ENCODE measurements around the gene TSC1. TPM values are rescaled to one million over a fixed set of nuclear protein-coding genes. Genes with fewer than 3 reads are reported as not detected.

Gene TSC1
- total RNA-seq, 1 experiment from 2014 or later: 59.2 TPM

DNA sequence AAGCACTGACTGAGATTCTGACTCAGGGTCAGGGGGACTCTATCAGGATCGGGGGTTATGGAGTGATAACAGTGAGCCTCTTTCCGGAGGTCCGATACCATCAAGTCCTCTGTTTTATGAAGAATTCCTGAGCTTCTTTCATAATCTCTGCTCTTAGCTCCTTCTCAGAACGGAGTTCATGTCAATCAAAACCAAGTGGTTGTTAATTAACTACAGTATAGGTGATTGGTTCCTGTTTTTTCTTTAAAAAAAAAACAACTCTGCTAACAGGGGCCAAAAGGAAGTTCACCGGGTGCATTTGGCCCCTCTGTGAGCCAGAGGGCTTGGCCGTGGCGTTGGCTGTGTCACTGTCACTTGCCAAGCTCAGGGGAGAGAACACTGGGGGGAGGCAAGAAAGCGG, 38.0 kb upstream of the TSC1 start:
- no peak overlapping the region for H3K4me2 ChIP-seq (ENCODE audit: low read depth, low read length, poor library complexity, severe bottlenecking)
- no peaks in the 10 kb centered on the region for H3K27me3 ChIP-seq (ENCODE audit: low read length)
- H3K79me2 ChIP-seq (ENCODE audit: low read length): no peaks in the 10 kb centered on the region
- no peak overlapping the region for H3K27ac ChIP-seq (ENCODE audit: low read length)
- H3K9me2 ChIP-seq (replicated peaks; ENCODE audit: insufficient read depth, low read length): no peaks in the 10 kb centered on the region
- peak; percentile 64 for DNase-seq
- no peaks in the 10 kb centered on the region for H3K36me3 ChIP-seq (ENCODE audit: insufficient read depth, low read length)
- H3K9me3 ChIP-seq (ENCODE audit: low read length): no peaks in the 10 kb centered on the region
- H3K4me1 ChIP-seq (ENCODE audit: low read length): peaks cover 24% of the 10 kb centered on the region
- no peak overlapping the region for H3K9ac ChIP-seq (ENCODE audit: low read length)
- H4K20me1 ChIP-seq (ENCODE audit: insufficient read depth, low read depth, low read length): peaks cover 5% of the 10 kb centered on the region; the same call in 1 of the 2 replicates
- H2AFZ ChIP-seq (ENCODE audit: low read length): no peak overlapping the region
- no peak overlapping the region for H3K4me3 ChIP-seq (ENCODE audit: low read length)

DNA sequence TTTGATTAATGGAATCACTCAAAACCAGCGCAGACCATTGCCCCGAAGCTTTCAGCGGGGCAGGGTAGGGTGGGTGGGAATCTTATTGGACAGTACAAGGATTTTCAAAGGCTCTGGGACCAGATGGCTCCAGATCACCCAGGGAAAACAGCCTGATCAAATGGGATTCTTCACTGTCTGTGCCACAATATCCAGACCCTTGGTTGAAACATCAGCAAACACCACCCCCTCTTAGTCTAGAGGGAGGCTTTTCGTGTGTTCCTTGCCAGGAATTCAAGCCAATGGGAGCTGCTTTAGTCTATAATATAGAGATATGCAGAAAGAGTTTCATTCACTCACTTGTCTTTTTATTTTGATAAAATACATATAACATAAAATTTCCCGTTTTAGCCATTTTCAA, 35.7 kb upstream of the TSC1 start:
- H3K4me1 ChIP-seq (ENCODE audit: low read length): peaks cover 29% of the 10 kb centered on the region
- no peaks in the 10 kb centered on the region for H3K79me2 ChIP-seq (ENCODE audit: low read length)
- no peaks in the 10 kb centered on the region for H3K36me3 ChIP-seq (ENCODE audit: insufficient read depth, low read length)
- DNase-seq: no peak
- H2AFZ ChIP-seq (ENCODE audit: low read length): no peak overlapping the region
- H3K4me3 ChIP-seq (ENCODE audit: low read length): no peak overlapping the region
- no peaks in the 10 kb centered on the region for H4K20me1 ChIP-seq (ENCODE audit: insufficient read depth, low read depth, low read length)
- H3K9me3 ChIP-seq (ENCODE audit: low read length): no peaks in the 10 kb centered on the region
- H3K9me2 ChIP-seq (replicated peaks; ENCODE audit: insufficient read depth, low read length): no peaks in the 10 kb centered on the region
- H3K9ac ChIP-seq (ENCODE audit: low read length): no peak overlapping the region
- H3K27ac ChIP-seq (ENCODE audit: low read length): no peak overlapping the region
- no peaks in the 10 kb centered on the region for H3K27me3 ChIP-seq (ENCODE audit: low read length)
- no peak overlapping the region for H3K4me2 ChIP-seq (ENCODE audit: low read depth, low read length, poor library complexity, severe bottlenecking)

GRCh38 chr9:132978451-132979131, 34.2 kb upstream of the TSC1 start, which contains the start of gene GFI1B:
GFI1B (plus strand) TSS chr9:132978694; CDS start chr9:132986679, 7,985 bp downstream.
- peak within 1 kb of the TSS; percentile 32; the same call in 1 of the 2 replicates for H3K4me3 ChIP-seq (ENCODE audit: low read length)
- H3K27ac ChIP-seq (ENCODE audit: low read length): peak within 1 kb of the TSS; percentile 27; the same call in 1 of the 2 replicates
- peaks cover 29% of the 10 kb centered on the region for H3K4me1 ChIP-seq (ENCODE audit: low read length)
- DNase-seq: peak; percentile 82
- no peak within 1 kb of the TSS; the same call in 1 of the 2 replicates for H2AFZ ChIP-seq (ENCODE audit: low read length)
- H3K4me2 ChIP-seq (ENCODE audit: low read depth, low read length, poor library complexity, severe bottlenecking): peak within 1 kb of the TSS; percentile 56
- H3K79me2 ChIP-seq (ENCODE audit: low read length): no peaks in the 10 kb centered on the region
- H3K9me2 ChIP-seq (replicated peaks; ENCODE audit: insufficient read depth, low read length): no peaks in the 10 kb centered on the region
- H4K20me1 ChIP-seq (ENCODE audit: insufficient read depth, low read depth, low read length): no peaks in the 10 kb centered on the region
- H3K9ac ChIP-seq (ENCODE audit: low read length): peak within 1 kb of the TSS; percentile 48
- H3K27me3 ChIP-seq (ENCODE audit: low read length): no peaks in the 10 kb centered on the region
- no peaks in the 10 kb centered on the region for H3K9me3 ChIP-seq (ENCODE audit: low read length)
- no peaks in the 10 kb centered on the region for H3K36me3 ChIP-seq (ENCODE audit: insufficient read depth, low read length)

- DNase-seq: no peak
- Histone ChIP-seq H2AFZ (ENCODE audit: low read length) (no peak overlapping the region; the same call in 1 of the 2 replicates), H4K20me1 (ENCODE audit: insufficient read depth, low read depth, low read length) (no peaks in the 10 kb centered on the region), H3K36me3 (ENCODE audit: insufficient read depth, low read length) (no peaks in the 10 kb centered on the region), H3K9me2 (replicated peaks; ENCODE audit: insufficient read depth, low read length) (no peaks in the 10 kb centered on the region), H3K27me3 (ENCODE audit: low read length) (no peaks in the 10 kb centered on the region), H3K27ac (ENCODE audit: low read length) (peak overlapping the region; percentile 27; the same call in 1 of the 2 replicates), H3K9me3 (ENCODE audit: low read length) (no peaks in the 10 kb centered on the region), H3K9ac (ENCODE audit: low read length) (peak overlapping the region; percentile 48), H3K4me3 (ENCODE audit: low read length) (peak overlapping the region; percentile 32; the same call in 1 of the 2 replicates), H3K79me2 (ENCODE audit: low read length) (no peaks in the 10 kb centered on the region), H3K4me1 (ENCODE audit: low read length) (peaks cover 29% of the 10 kb centered on the region), H3K4me2 (ENCODE audit: low read depth, low read length, poor library complexity, severe bottlenecking) (peak overlapping the region; percentile 56)
These were observed 33.7 kb upstream of the TSC1 start for GRCh38 chr9:132978112-132978450.

- no peak overlapping the region for H3K9ac ChIP-seq (ENCODE audit: low read length)
- H3K27me3 ChIP-seq (ENCODE audit: low read length): no peaks in the 10 kb centered on the region
- no peak overlapping the region for H3K4me3 ChIP-seq (ENCODE audit: low read length)
- H3K36me3 ChIP-seq (ENCODE audit: insufficient read depth, low read length): no peaks in the 10 kb centered on the region
- H2AFZ ChIP-seq (ENCODE audit: low read length): no peak overlapping the region
- H3K27ac ChIP-seq (ENCODE audit: low read length): no peak overlapping the region
- H3K4me2 ChIP-seq (ENCODE audit: low read depth, low read length, poor library complexity, severe bottlenecking): no peak overlapping the region
- DNase-seq: no peak
- H3K79me2 ChIP-seq (ENCODE audit: low read length): no peaks in the 10 kb centered on the region
- H3K9me3 ChIP-seq (ENCODE audit: low read length): no peaks in the 10 kb centered on the region
- H4K20me1 ChIP-seq (ENCODE audit: insufficient read depth, low read depth, low read length): no peaks in the 10 kb centered on the region
- H3K4me1 ChIP-seq (ENCODE audit: low read length): peaks cover 20% of the 10 kb centered on the region
- H3K9me2 ChIP-seq (replicated peaks; ENCODE audit: insufficient read depth, low read length): no peaks in the 10 kb centered on the region
These were observed 32.2 kb upstream of the TSC1 start for GRCh38 chr9:132976571-132976970.

DNA sequence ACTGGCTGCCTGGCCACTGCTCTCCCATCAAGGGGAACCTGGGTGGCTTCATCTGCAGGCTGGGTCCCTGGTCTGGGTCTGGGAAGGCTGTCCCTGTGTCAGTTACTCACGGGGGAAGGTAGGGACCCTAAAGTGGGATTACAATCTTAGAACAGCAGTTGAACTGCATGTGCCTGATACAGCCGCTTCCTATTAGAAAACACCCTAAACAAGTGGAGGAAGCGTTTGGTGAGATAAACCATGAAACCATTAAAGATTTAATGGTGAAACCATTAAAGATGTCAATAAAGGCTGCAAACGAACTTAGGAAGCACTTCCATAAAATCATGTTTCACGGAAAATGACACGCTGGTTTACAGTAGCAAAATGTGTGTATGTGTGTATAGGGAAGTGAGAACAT, 31.5 kb upstream of the TSC1 start:
- H2AFZ ChIP-seq (ENCODE audit: low read length): no peak overlapping the region
- no peaks in the 10 kb centered on the region for H3K27me3 ChIP-seq (ENCODE audit: low read length)
- no peaks in the 10 kb centered on the region for H3K36me3 ChIP-seq (ENCODE audit: insufficient read depth, low read length)
- no peaks in the 10 kb centered on the region for H3K9me2 ChIP-seq (replicated peaks; ENCODE audit: insufficient read depth, low read length)
- no peaks in the 10 kb centered on the region for H3K9me3 ChIP-seq (ENCODE audit: low read length)
- H3K4me2 ChIP-seq (ENCODE audit: low read depth, low read length, poor library complexity, severe bottlenecking): no peak overlapping the region
- no peak overlapping the region for H3K27ac ChIP-seq (ENCODE audit: low read length)
- no peaks in the 10 kb centered on the region for H4K20me1 ChIP-seq (ENCODE audit: insufficient read depth, low read depth, low read length)
- DNase-seq: no peak
- no peaks in the 10 kb centered on the region for H3K79me2 ChIP-seq (ENCODE audit: low read length)
- no peak overlapping the region for H3K4me3 ChIP-seq (ENCODE audit: low read length)
- peaks cover 24% of the 10 kb centered on the region for H3K4me1 ChIP-seq (ENCODE audit: low read length)
- no peak overlapping the region for H3K9ac ChIP-seq (ENCODE audit: low read length)

DNA sequence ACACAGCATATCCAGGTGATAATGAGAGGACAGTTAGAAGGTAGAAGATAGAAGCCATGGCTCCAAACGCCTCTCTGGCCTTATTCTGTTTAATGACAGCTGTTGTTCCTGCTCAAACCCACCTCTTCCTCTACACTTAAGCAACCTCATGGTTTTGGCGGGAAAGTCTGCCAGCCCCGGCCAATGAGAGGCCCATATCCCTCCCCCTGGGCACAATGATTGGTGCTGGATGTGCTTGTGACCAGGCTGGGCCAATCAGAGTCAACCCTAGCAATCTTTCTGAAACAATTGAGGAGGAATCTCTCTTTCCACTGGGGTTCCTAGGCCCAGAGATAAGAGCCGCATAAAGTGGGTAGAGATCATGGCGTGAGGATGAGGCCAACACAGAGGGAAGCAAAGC, 29.3 kb upstream of the TSC1 start:
- DNase-seq: peak; percentile 86
- no peaks in the 10 kb centered on the region for H3K27me3 ChIP-seq (ENCODE audit: low read length)

GRCh38 chr9:132973166-132973565, 28.8 kb upstream of the TSC1 start:
- H4K20me1 ChIP-seq (ENCODE audit: insufficient read depth, low read depth, low read length): no peaks in the 10 kb centered on the region
- H2AFZ ChIP-seq (ENCODE audit: low read length): no peak overlapping the region
- peaks cover 32% of the 10 kb centered on the region for H3K4me1 ChIP-seq (ENCODE audit: low read length)
- no peak overlapping the region for H3K27ac ChIP-seq (ENCODE audit: low read length)
- DNase-seq: no peak
- no peaks in the 10 kb centered on the region for H3K79me2 ChIP-seq (ENCODE audit: low read length)
- no peaks in the 10 kb centered on the region for H3K9me2 ChIP-seq (replicated peaks; ENCODE audit: insufficient read depth, low read length)
- no peaks in the 10 kb centered on the region for H3K27me3 ChIP-seq (ENCODE audit: low read length)
- no peak overlapping the region for H3K4me2 ChIP-seq (ENCODE audit: low read depth, low read length, poor library complexity, severe bottlenecking)
- no peaks in the 10 kb centered on the region for H3K36me3 ChIP-seq (ENCODE audit: insufficient read depth, low read length)
- H3K9ac ChIP-seq (ENCODE audit: low read length): no peak overlapping the region
- no peaks in the 10 kb centered on the region for H3K9me3 ChIP-seq (ENCODE audit: low read length)
- H3K4me3 ChIP-seq (ENCODE audit: low read length): no peak overlapping the region

More for the DNA sequence above, 29.3 kb upstream of the TSC1 start:
- Histone ChIP-seq H3K79me2 (ENCODE audit: low read length) (no peaks in the 10 kb centered on the region), H3K4me3 (ENCODE audit: low read length) (no peak overlapping the region), H2AFZ (ENCODE audit: low read length) (no peak overlapping the region), H4K20me1 (ENCODE audit: insufficient read depth, low read depth, low read length) (no peaks in the 10 kb centered on the region), H3K9me3 (ENCODE audit: low read length) (no peaks in the 10 kb centered on the region), H3K4me2 (ENCODE audit: low read depth, low read length, poor library complexity, severe bottlenecking) (no peak overlapping the region), H3K9me2 (replicated peaks; ENCODE audit: insufficient read depth, low read length) (no peaks in the 10 kb centered on the region), H3K36me3 (ENCODE audit: insufficient read depth, low read length) (no peaks in the 10 kb centered on the region), H3K9ac (ENCODE audit: low read length) (no peak overlapping the region), H3K4me1 (ENCODE audit: low read length) (peaks cover 38% of the 10 kb centered on the region), H3K27ac (ENCODE audit: low read length) (no peak overlapping the region)

Measured in Karpas-422 (cell line).